GM13977 (cell line): Measurements from ENCODE around the gene RCBTB1.
"Not testable (repeated sequence)": the region's sequence is repeated elsewhere in the genome, so short reads cannot be mapped to it uniquely, and the experiment has no call there.

ENCODE experiments used
- DNase-seq: peaks from one replicate; pipeline ENCODE4 v3.0.0; 2012; ENCODE audit warnings: low spot score
- CTCF ChIP-seq: IDR thresholded peaks from 2 replicates; pipeline ENCODE4 v1.5.1; 2012; ENCODE audit warnings: mild to moderate bottlenecking, control low read depth; ENCODE audit not compliant: insufficient read depth; ENCODE audit errors: extremely low read depth, missing control alignments
- in situ Hi-C: fragments of 300-500 bp; cut with MboI; formaldehyde crosslinking; loops from one replicate; pipeline ENCODE4 v1.12.0; 2022; ENCODE audit warnings: low sequenced_read_pairs, low pct_unique_long_range_greater_than_20kb, mixed read lengths, inconsistent platforms; ENCODE audit not compliant: unreplicated experiment

The RCBTB1 gene

GRCh38 chr13:49615836-49616675 lies 30.7 kb upstream of the RCBTB1 start:
- in situ Hi-C loops, result loop anchor here (10.0 kb wide), 1 partner anchor 311 kb away; no protein-coding TSS in a partner anchor
- TF ChIP-seq CTCF, result no peak
- DNase-seq, result no peak

- in situ Hi-C loops, result loop anchor here (10.0 kb wide), 1 partner anchor 307 kb away; no protein-coding TSS in a partner anchor
- DNase-seq, result not testable (repeated sequence)
Observed at GRCh38 chr13:49612042-49612441, 26.7 kb upstream of the RCBTB1 start.

GRCh38 chr13:49610176-49610575 lies 24.8 kb upstream of the RCBTB1 start:
- no peak for TF ChIP-seq CTCF
- in situ Hi-C loops, result loop anchor here (10.0 kb wide), 1 partner anchor 305 kb away; no protein-coding TSS in a partner anchor
- DNase-seq, result no peak

GRCh38 chr13:49608651-49609331 lies 23.4 kb upstream of the RCBTB1 start:
- no peak for DNase-seq
- in situ Hi-C loops, result no loop called here
- TF ChIP-seq CTCF, result no peak

GRCh38 chr13:49607761-49608160 lies 22.4 kb upstream of the RCBTB1 start:
- no peak for TF ChIP-seq CTCF
- DNase-seq, result no peak
- in situ Hi-C loops, result no loop called here

GRCh38 chr13:49606747-49607648 lies 21.6 kb upstream of the RCBTB1 start:
- in situ Hi-C loops, result no loop called here
- peak; percentile 83 for TF ChIP-seq CTCF
- peak; percentile 76 for DNase-seq
